CD14-positive monocyte (primary cell): Measurements from ENCODE around the gene OXNAD1. TPM values are rescaled to one million over a fixed set of nuclear protein-coding genes. Genes with fewer than 3 reads are reported as not detected.

ENCODE experiments used
- DNase-seq, 3 donors: peaks; one replicate each; pipeline ENCODE4 v3.0.0-alpha.2; 2011 to 2022
- H2AFZ ChIP-seq: 2 replicates; pipeline ENCODE4 v1.6.0; 2012; ENCODE audit warnings: mild to moderate bottlenecking, low read depth, low read length, inconsistent platforms; ENCODE audit not compliant: insufficient read depth, poor library complexity, severe bottlenecking
- H3K27ac ChIP-seq, 2 donors: 1 replicate in 1 of 2; 2 replicates in 1 of 2; pipeline ENCODE4 v1.5.1; 2012 to 2013; ENCODE audit warnings: low read length in 2 of 2, control low read depth in 1 of 2, inconsistent platforms in 1 of 2, low read depth in 1 of 2, mild to moderate bottlenecking in 1 of 2
- H3K27me3 ChIP-seq, 2 donors: one replicate each; pipeline versions ENCODE4 v1.6.0 to v1.6.1; 2011 to 2013; ENCODE audit warnings: low read length in 2 of 2; ENCODE audit not compliant: control insufficient read depth in 2 of 2, insufficient read depth in 2 of 2
- H3K36me3 ChIP-seq, 2 donors: replicated peaks in 1 of 2; 1 replicate in 1 of 2; 2 replicates in 1 of 2; pipeline versions ENCODE4 v1.5.1 to v1.6.1; 2012 to 2013; ENCODE audit warnings: low read length in 2 of 2, control low read depth in 1 of 2, inconsistent platforms in 1 of 2, mild to moderate bottlenecking in 1 of 2; ENCODE audit not compliant: insufficient read depth in 2 of 2, control insufficient read depth in 1 of 2
- H3K4me1 ChIP-seq, 2 donors: 1 replicate in 1 of 2; 2 replicates in 1 of 2; pipeline versions ENCODE4 v1.5.1 to v1.6.1; 2012 to 2013; ENCODE audit warnings: low read length in 2 of 2, control low read depth in 1 of 2, inconsistent platforms in 1 of 2, mild to moderate bottlenecking in 1 of 2, moderate library complexity in 1 of 2; ENCODE audit not compliant: insufficient read depth in 2 of 2, control insufficient read depth in 1 of 2
- H3K4me2 ChIP-seq: replicated peaks from 2 replicates; pipeline ENCODE3; 2012; ENCODE audit warnings: low read length, moderate library complexity, mild to moderate bottlenecking; ENCODE audit not compliant: poor library complexity, severe bottlenecking; ENCODE audit errors: extremely low read depth
- H3K4me3 ChIP-seq, 3 experiments: fragments of 200-600 bp in 1 of 3; sonication (generic) in 1 of 3; replicated peaks in 1 of 3; 1 replicate in 2 of 3; 2 replicates in 1 of 3; pipeline ENCODE4 v1.5.1; 2011 to 2013; ENCODE audit warnings: low read length in 3 of 3, mild to moderate bottlenecking in 3 of 3, control low read depth in 2 of 3, low read depth in 2 of 3, inconsistent platforms in 1 of 3, moderate library complexity in 1 of 3
- H3K79me2 ChIP-seq: 2 replicates; pipeline ENCODE4 v1.6.0; 2012; ENCODE audit warnings: mild to moderate bottlenecking, control low read depth, inconsistent platforms, low read length, moderate library complexity; ENCODE audit not compliant: insufficient read depth
- H3K9ac ChIP-seq: 2 replicates; pipeline ENCODE4 v1.6.0; 2017; ENCODE audit warnings: low read length, mild to moderate bottlenecking; ENCODE audit not compliant: insufficient read depth, poor library complexity, severe bottlenecking
- H3K9me3 ChIP-seq, 2 donors: replicated peaks in 1 of 2; 1 replicate in 1 of 2; 2 replicates in 1 of 2; pipeline versions ENCODE4 v1.5.1 to v1.6.1; 2012 to 2013; ENCODE audit warnings: low read length in 2 of 2, control low read depth in 1 of 2; ENCODE audit not compliant: control insufficient read depth in 1 of 2, insufficient read depth in 1 of 2
- H4K20me1 ChIP-seq: 2 replicates; pipeline ENCODE4 v1.6.0; 2012; ENCODE audit warnings: mild to moderate bottlenecking, low read length, control low read depth, moderate library complexity; ENCODE audit not compliant: insufficient read depth
- H3K27ac Mint-ChIP-seq, 7 donors: one replicate each; pipeline ENCODE4 v1.8.0; 2020; ENCODE audit warnings: mild to moderate bottlenecking in 7 of 7, mixed read lengths in 7 of 7, moderate library complexity in 6 of 7, inconsistent platforms in 2 of 7
- H3K27me3 Mint-ChIP-seq, 3 donors: one replicate each; pipeline ENCODE4 v1.8.0; 2021 to 2022; ENCODE audit warnings: low read depth in 3 of 3, mild to moderate bottlenecking in 3 of 3, mixed read lengths in 3 of 3, moderate library complexity in 3 of 3, inconsistent platforms in 1 of 3
- H3K36me3 Mint-ChIP-seq, 2 donors: one replicate each; pipeline ENCODE4 v1.8.0; 2020; ENCODE audit warnings: mixed read lengths in 2 of 2, inconsistent platforms in 1 of 2, mild to moderate bottlenecking in 1 of 2
- H3K4me1 Mint-ChIP-seq: one replicate; pipeline ENCODE4 v1.8.0; 2020; ENCODE audit warnings: mild to moderate bottlenecking, mixed read lengths
- H3K4me3 Mint-ChIP-seq, 2 donors: one replicate each; pipeline ENCODE4 v1.8.0; 2020; ENCODE audit warnings: mild to moderate bottlenecking in 2 of 2, mixed read lengths in 2 of 2, moderate library complexity in 1 of 2
- H3K9me3 Mint-ChIP-seq, 7 donors: one replicate each; pipeline ENCODE4 v1.8.0; 2020 to 2022; ENCODE audit warnings: mixed read lengths in 7 of 7, mild to moderate bottlenecking in 6 of 7, moderate library complexity in 6 of 7, inconsistent platforms in 2 of 7
- CTCF ChIP-seq: fragments of 200-600 bp; IDR thresholded peaks from one replicate; pipeline ENCODE4 v1.8.0; 2022; ENCODE audit warnings: antibody characterized with exemption, mild to moderate bottlenecking
- WGBS: methylation state at CpG from one replicate; pipeline ENCODE4 v1.1.5; 2013; ENCODE audit warnings: missing lambda C conversion rate; ENCODE audit not compliant: insufficient coverage; 5-methylcytosine and 5-hydroxymethylcytosine counted together
- intact Hi-C, 2 donors: fragments of 100-400 bp; cut with micrococcal nuclease; formaldehyde crosslinking; loops; one replicate each; pipeline versions ENCODE4 v1.15.0 to v1.15.1; 2023
- polyA plus RNA-seq, 3 donors: library from polyadenylated mRNA; depleted of rRNA in 1 of 3; unstranded in 2 of 3; stranded (reverse) in 1 of 3; fragments of 300-500 nt in 2 of 3; fragments of >200 nt in 1 of 3; fragmentation: Illumina TruSeq in 2 of 3; gene quantifications; 1 replicate in 2 of 3; 2 replicates in 1 of 3; pipeline ENCODE4 v1.2.3, GENCODE V29; 2012 to 2021

The OXNAD1 gene
- polyA plus RNA-seq, 3 donors, result 3.7 to 5.1 (median 4.4) TPM

GRCh38 chr3:16335772-16336645, 71.0 kb downstream of the OXNAD1 start:
- Mint-ChIP-seq H3K9me3 (peaks cover 10 to 14% (median 12%) of the 10 kb centered on the region in 7 donors), H3K36me3 (peaks cover 47 to 51% of the 10 kb centered on the region in 2 donors), H3K27me3 (no peaks in the 10 kb centered on the region), H3K4me1 (peaks cover 23% of the 10 kb centered on the region), H3K4me3 (no peak overlapping the region), H3K27ac (peak overlapping the region in 1 of 7 donors; percentile 59)
- Histone ChIP-seq H3K4me1 (peaks cover 19 to 20% of the 10 kb centered on the region in 2 donors), H3K4me3 (no peak overlapping the region), H3K9me3 (peaks cover 0 to 11% of the 10 kb centered on the region in 2 donors), H3K9ac (no peak overlapping the region), H3K27me3 (no peaks in the 10 kb centered on the region), H3K27ac (no peak overlapping the region), H3K4me2 (no peak overlapping the region), H4K20me1 (no peaks in the 10 kb centered on the region), H3K79me2 (no peaks in the 10 kb centered on the region), H3K36me3 (peaks cover 0 to 47% of the 10 kb centered on the region in 2 donors), H2AFZ (no peak overlapping the region)
- TF ChIP-seq CTCF, result no peak
- intact Hi-C loops, result no loop called here
- DNase-seq, result no peak
- WGBS, result 94% methylated on average over 6 of the region's 14 CpGs

GRCh38 chr3:16336825-16337224, 71.8 kb downstream of the OXNAD1 start:
- Histone ChIP-seq H3K9me3 (peaks cover 0 to 3% of the 10 kb centered on the region in 2 donors), H3K9ac (no peak overlapping the region), H4K20me1 (no peaks in the 10 kb centered on the region), H3K4me3 (no peak overlapping the region), H3K79me2 (no peaks in the 10 kb centered on the region), H3K4me1 (peaks cover 19 to 20% of the 10 kb centered on the region in 2 donors), H3K27ac (no peak overlapping the region), H3K4me2 (no peak overlapping the region), H3K36me3 (peaks cover 0 to 39% of the 10 kb centered on the region in 2 donors), H3K27me3 (no peaks in the 10 kb centered on the region), H2AFZ (no peak overlapping the region)
- H3K27ac Mint-ChIP-seq, result no peak overlapping the region
- H3K36me3 Mint-ChIP-seq, result peaks cover 41 to 44% of the 10 kb centered on the region in 2 donors
- H3K27me3 Mint-ChIP-seq, result no peaks in the 10 kb centered on the region
- 95% methylated on average over 4 of the region's 6 CpGs for WGBS
- TF ChIP-seq CTCF, result no peak
- peaks cover 4 to 8% (median 6%) of the 10 kb centered on the region in 7 donors for H3K9me3 Mint-ChIP-seq
- DNase-seq, result no peak
- no peak overlapping the region for H3K4me3 Mint-ChIP-seq
- peaks cover 23% of the 10 kb centered on the region for H3K4me1 Mint-ChIP-seq
- intact Hi-C loops, result no loop called here
